Upper lobe of right lung (tissue), 1 donor: ENCODE measurements around the gene ALDH18A1. TPM values are rescaled to one million over a fixed set of nuclear protein-coding genes. Genes with fewer than 3 reads are reported as not detected.
"Not testable (repeated sequence)": the region's sequence is repeated elsewhere in the genome, so short reads cannot be mapped to it uniquely, and the experiment has no call there.

ENCODE experiments used
- ATAC-seq: fragments of 200-7000 bp; cut with Tn5 transposase; one replicate; pipeline ENCODE4 v1.9.1; 2020; ENCODE audit warnings: mild to moderate bottlenecking, moderate library complexity
- DNase-seq: peaks from one replicate; pipeline ENCODE4 v3.0.0-alpha.2; 2020
- H3K27ac ChIP-seq: fragments of 200-600 bp; one replicate; pipeline ENCODE4 v1.8.0; 2022
- H3K27me3 ChIP-seq: fragments of 200-600 bp; one replicate; pipeline ENCODE4 v1.8.0; 2022; ENCODE audit warnings: mild to moderate bottlenecking
- H3K36me3 ChIP-seq: fragments of 200-600 bp; one replicate; pipeline ENCODE4 v1.8.0; 2022
- H3K4me1 ChIP-seq: fragments of 200-600 bp; one replicate; pipeline ENCODE4 v1.8.0; 2022
- H3K4me3 ChIP-seq: fragments of 200-600 bp; one replicate; pipeline ENCODE4 v1.8.0; 2022; ENCODE audit warnings: mild to moderate bottlenecking
- H3K9me3 ChIP-seq: fragments of 200-600 bp; one replicate; pipeline ENCODE4 v1.8.0; 2022
- intact Hi-C: fragments of 100-400 bp; cut with DNase I; formaldehyde crosslinking; loops from one replicate; pipeline ENCODE4 v1.11.0; 2022
- total RNA-seq: library from RNA; stranded (reverse); fragmentation: NEBNext Ultra II Directional; extraction: Animal tissue kit (Norgen Biotek cat#: 25700); gene quantifications from one replicate; pipeline ENCODE4 v1.2.1, GENCODE V29; 2021
- TF ChIP-seq, protein P1 (sequence below): fragments of 200-600 bp; IDR thresholded peaks from one replicate; pipeline ENCODE4 v1.8.0; 2022; ENCODE audit warnings: antibody characterized with exemption
- donor health status: DM: no; HTN: yes; CAD: no; lungs with severe emphysema.

ALDH18A1 gene
- total RNA-seq, 1 donor from 2014 or later: 32.8 TPM

DNA sequence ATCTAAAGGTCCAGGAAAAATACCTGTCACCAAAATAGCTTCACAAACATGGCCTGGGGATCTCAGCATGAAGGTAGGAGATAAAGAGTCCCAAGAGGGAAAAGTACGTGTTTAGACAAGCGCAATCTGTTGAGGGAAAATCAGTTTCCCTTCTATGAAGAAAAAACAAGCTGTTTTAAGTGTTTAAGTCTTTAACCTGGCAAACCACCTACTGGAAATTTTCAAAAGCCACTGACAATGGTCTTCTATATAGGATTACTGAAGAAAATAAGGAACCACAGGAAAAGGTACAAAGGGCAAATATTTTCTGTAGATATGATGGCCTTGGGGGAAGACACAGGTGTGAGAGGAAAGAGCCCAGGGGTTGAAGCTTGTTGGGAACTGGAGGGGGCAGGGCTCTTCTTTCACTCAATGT is 21.2 kb downstream of the ALDH18A1 start:
- TF ChIP-seq, protein P1, sequence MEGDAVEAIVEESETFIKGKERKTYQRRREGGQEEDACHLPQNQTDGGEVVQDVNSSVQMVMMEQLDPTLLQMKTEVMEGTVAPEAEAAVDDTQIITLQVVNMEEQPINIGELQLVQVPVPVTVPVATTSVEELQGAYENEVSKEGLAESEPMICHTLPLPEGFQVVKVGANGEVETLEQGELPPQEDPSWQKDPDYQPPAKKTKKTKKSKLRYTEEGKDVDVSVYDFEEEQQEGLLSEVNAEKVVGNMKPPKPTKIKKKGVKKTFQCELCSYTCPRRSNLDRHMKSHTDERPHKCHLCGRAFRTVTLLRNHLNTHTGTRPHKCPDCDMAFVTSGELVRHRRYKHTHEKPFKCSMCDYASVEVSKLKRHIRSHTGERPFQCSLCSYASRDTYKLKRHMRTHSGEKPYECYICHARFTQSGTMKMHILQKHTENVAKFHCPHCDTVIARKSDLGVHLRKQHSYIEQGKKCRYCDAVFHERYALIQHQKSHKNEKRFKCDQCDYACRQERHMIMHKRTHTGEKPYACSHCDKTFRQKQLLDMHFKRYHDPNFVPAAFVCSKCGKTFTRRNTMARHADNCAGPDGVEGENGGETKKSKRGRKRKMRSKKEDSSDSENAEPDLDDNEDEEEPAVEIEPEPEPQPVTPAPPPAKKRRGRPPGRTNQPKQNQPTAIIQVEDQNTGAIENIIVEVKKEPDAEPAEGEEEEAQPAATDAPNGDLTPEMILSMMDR: no peak
- no peaks in the 10 kb centered on the region for H3K27me3 ChIP-seq
- ATAC-seq (no peak), DNase-seq (no peak)
- H3K4me3 ChIP-seq: no peak overlapping the region
- intact Hi-C loops: no loop called here
- no peaks in the 10 kb centered on the region for H3K4me1 ChIP-seq
- H3K36me3 ChIP-seq: peaks cover 69% of the 10 kb centered on the region
- H3K9me3 ChIP-seq: no peaks in the 10 kb centered on the region
- no peak overlapping the region for H3K27ac ChIP-seq

GRCh38 chr10:95628786-95629185 is 27.7 kb downstream of the ALDH18A1 start:
- Histone ChIP-seq H3K27me3 (no peaks in the 10 kb centered on the region), H3K9me3 (no peaks in the 10 kb centered on the region), H3K27ac (no peak overlapping the region), H3K4me1 (no peaks in the 10 kb centered on the region), H3K4me3 (no peak overlapping the region), H3K36me3 (peaks cover 86% of the 10 kb centered on the region)
- intact Hi-C loops: no loop called here
- ATAC-seq (no peak), DNase-seq (no peak)
- TF ChIP-seq, protein P1: no peak

DNA sequence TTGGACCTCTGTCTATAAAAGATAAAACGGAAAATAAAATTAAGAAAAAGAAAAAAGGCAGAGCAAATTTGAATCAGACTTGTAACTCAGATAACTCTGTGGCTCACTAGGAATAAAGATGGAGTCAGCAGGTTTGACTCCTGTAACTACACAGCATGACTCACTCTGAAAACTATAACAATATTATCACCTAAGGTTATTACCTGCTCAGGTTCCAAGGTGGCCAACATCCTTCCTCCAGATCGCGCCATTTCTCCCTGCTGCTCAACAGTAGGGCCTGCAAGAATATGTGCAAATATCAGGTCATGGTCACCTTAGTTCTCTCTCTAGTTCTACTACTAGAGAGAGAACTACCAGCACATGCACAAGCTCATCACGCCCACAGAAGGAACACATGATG is 30.0 kb downstream of the ALDH18A1 start:
- Histone ChIP-seq H3K9me3 (no peaks in the 10 kb centered on the region), H3K27ac (no peak overlapping the region), H3K4me1 (no peaks in the 10 kb centered on the region), H3K36me3 (peaks cover 66% of the 10 kb centered on the region), H3K4me3 (no peak overlapping the region), H3K27me3 (no peaks in the 10 kb centered on the region)
- no peak for DNase-seq
- no peak for ATAC-seq
- TF ChIP-seq, protein P1: no peak
- intact Hi-C loops: no loop called here

GRCh38 chr10:95620415-95620814 is 36.1 kb downstream of the ALDH18A1 start:
- H3K4me1 ChIP-seq, DNase-seq, ATAC-seq, H3K27ac ChIP-seq, H3K4me3 ChIP-seq, intact Hi-C loops, H3K9me3 ChIP-seq, H3K27me3 ChIP-seq: not testable (repeated sequence)
- H3K36me3 ChIP-seq: peaks cover 60% of the 10 kb centered on the region

DNA sequence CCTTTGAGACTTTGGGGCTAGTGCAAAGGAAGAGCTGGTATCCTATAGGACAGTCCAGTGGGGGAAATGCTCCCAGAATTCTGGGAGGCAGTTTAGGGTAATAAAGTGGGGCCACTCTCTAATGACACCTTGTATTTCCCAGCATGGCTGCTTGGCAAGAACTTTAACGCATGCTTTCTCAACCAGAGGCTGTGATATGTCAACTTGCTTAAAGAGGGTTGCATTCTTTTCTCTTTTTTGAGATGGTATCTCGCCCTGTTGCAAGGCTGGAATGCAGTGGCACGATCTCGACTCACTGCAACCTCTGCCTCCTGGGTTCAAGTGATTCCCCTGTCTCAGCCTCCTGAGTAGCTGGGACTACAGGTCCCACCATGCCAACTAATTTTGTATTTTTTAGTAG is 38.4 kb downstream of the ALDH18A1 start:
- intact Hi-C loops: no loop called here
- Histone ChIP-seq H3K36me3 (peaks cover 67% of the 10 kb centered on the region), H3K27ac (no peak overlapping the region)

GRCh38 chr10:95616446-95616845 is 40.1 kb downstream of the ALDH18A1 start:
- no peak overlapping the region for H3K27ac ChIP-seq
- intact Hi-C loops: no loop called here
- ATAC-seq (no peak), DNase-seq (no peak)
- no peaks in the 10 kb centered on the region for H3K9me3 ChIP-seq
- no peaks in the 10 kb centered on the region for H3K27me3 ChIP-seq
- H3K36me3 ChIP-seq: peaks cover 83% of the 10 kb centered on the region
- H3K4me3 ChIP-seq: no peak overlapping the region
- TF ChIP-seq, protein P1: no peak
- no peaks in the 10 kb centered on the region for H3K4me1 ChIP-seq

More for the DNA sequence above, 38.4 kb downstream of the ALDH18A1 start:
- no peak for ATAC-seq
- TF ChIP-seq, protein P1: no peak
- DNase-seq: no peak
- no peak overlapping the region for H3K4me3 ChIP-seq
- H3K4me1 ChIP-seq: no peaks in the 10 kb centered on the region
- H3K9me3 ChIP-seq: no peaks in the 10 kb centered on the region
- H3K27me3 ChIP-seq: no peaks in the 10 kb centered on the region
